ENCODE data around the gene CMPK2.
A peak's percentile ranks its signal among the peaks of the same experiment; 100 is the strongest.

Gene CMPK2

DNA sequence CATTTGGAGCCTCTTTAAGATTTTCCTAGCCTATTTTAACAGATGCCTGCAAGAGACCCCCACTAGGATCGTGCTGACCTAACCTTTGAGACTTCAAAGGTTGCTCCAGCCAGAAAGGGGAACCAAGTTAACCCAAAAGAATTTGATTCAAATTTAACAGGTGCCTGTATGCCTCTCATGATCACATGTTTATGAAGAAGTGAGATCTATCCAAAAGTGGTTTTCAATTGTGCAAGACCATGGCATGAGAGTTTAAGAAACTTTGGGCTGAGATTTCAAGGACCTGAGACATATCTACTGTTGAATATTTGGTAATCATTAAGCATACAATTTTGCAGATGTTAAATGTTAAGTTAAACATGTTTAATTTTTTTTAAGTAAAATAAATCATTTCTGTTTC is 10.6 kb upstream of the CMPK2 start:
- H3K4me3 ChIP-seq (replicated peaks in 1 of 2; ENCODE audit: low read depth in 2 of 2, low read length in 2 of 2) = no peak overlapping the region
- TF ChIP-seq CTCF (IDR thresholded peaks at IDR 0.05; ENCODE audit: low read depth, low read length) = no peak
- DNase-seq (ENCODE audit: low read depth in 2 of 2) = no peak

- no peak overlapping the region for H3K4me3 ChIP-seq (replicated peaks in 1 of 2; ENCODE audit: low read depth in 2 of 2, low read length in 2 of 2)
- no peak for DNase-seq (ENCODE audit: low read depth in 2 of 2)
- TF ChIP-seq CTCF (IDR thresholded peaks at IDR 0.05; ENCODE audit: low read depth, low read length) = no peak
Measured at GRCh38 chr2:6874032-6874431, 8.3 kb upstream of the CMPK2 start.

- no peak overlapping the region for H3K4me3 ChIP-seq (replicated peaks in 1 of 2; ENCODE audit: low read depth in 2 of 2, low read length in 2 of 2)
- no peak for TF ChIP-seq CTCF (IDR thresholded peaks at IDR 0.05; ENCODE audit: low read depth, low read length)
- no peak for DNase-seq (ENCODE audit: low read depth in 2 of 2)
Measured at GRCh38 chr2:6872394-6872793, 6.7 kb upstream of the CMPK2 start.

GRCh38 chr2:6866982-6867381 is 1.3 kb upstream of the CMPK2 start:
- TF ChIP-seq CTCF (IDR thresholded peaks at IDR 0.05; ENCODE audit: low read depth, low read length) = no peak
- no peak overlapping the region for H3K4me3 ChIP-seq (replicated peaks in 1 of 2; ENCODE audit: low read depth in 2 of 2, low read length in 2 of 2)
- DNase-seq (ENCODE audit: low read depth in 2 of 2) = no peak

- TF ChIP-seq CTCF (IDR thresholded peaks at IDR 0.05; ENCODE audit: low read depth, low read length) = peak; percentile 16
- peak overlapping the region; percentile 61 to 74 for H3K4me3 ChIP-seq (replicated peaks in 1 of 2; ENCODE audit: low read depth in 2 of 2, low read length in 2 of 2)
- peak; percentile 9 to 42 for DNase-seq (ENCODE audit: low read depth in 2 of 2)
Measured at GRCh38 chr2:6866275-6866671, 566 bp upstream of the CMPK2 start.

GRCh38 chr2:6864923-6865345 is 773 bp downstream of the CMPK2 start:
- H3K4me3 ChIP-seq (replicated peaks in 1 of 2; ENCODE audit: low read depth in 2 of 2, low read length in 2 of 2) = peak overlapping the region; percentile 9 to 11
- DNase-seq (ENCODE audit: low read depth in 2 of 2) = peak in 1 of 2 donors; percentile 30
- TF ChIP-seq CTCF (IDR thresholded peaks at IDR 0.05; ENCODE audit: low read depth, low read length) = no peak

GRCh38 chr2:6864231-6864754 is 1.4 kb downstream of the CMPK2 start:
- H3K4me3 ChIP-seq (replicated peaks in 1 of 2; ENCODE audit: low read depth in 2 of 2, low read length in 2 of 2) = no peak overlapping the region
- no peak for DNase-seq (ENCODE audit: low read depth in 2 of 2)
- TF ChIP-seq CTCF (IDR thresholded peaks at IDR 0.05; ENCODE audit: low read depth, low read length) = no peak

All from cardiac fibroblast (primary cell).